Suprapubic skin (tissue), 4 donors: Measurements from ENCODE around the gene TMEM200B. TPM values are rescaled to one million over a fixed set of nuclear protein-coding genes. Genes with fewer than 3 reads are reported as not detected.
"Not testable (repeated sequence)": the region's sequence is repeated elsewhere in the genome, so short reads cannot be mapped to it uniquely, and the experiment has no call there.

Experiments
- DNase-seq, 2 donors: peaks; one replicate each; pipeline ENCODE4 v3.0.0-alpha.2; 2019; ENCODE audit warnings: low spot score in 2 of 2
- H3K27ac ChIP-seq: fragments of 200-600 bp; sonication (generic); one replicate; pipeline ENCODE4 v1.5.1; 2019
- H3K27me3 ChIP-seq: fragments of 200-600 bp; sonication (generic); one replicate; pipeline ENCODE4 v1.5.1; 2019
- H3K36me3 ChIP-seq: fragments of 200-600 bp; sonication (generic); one replicate; pipeline ENCODE4 v1.5.1; 2019
- H3K4me1 ChIP-seq: fragments of 200-600 bp; sonication (generic); one replicate; pipeline ENCODE4 v1.5.1; 2019
- H3K4me3 ChIP-seq: fragments of 200-600 bp; sonication (generic); one replicate; pipeline ENCODE4 v1.5.1; 2019; ENCODE audit warnings: mild to moderate bottlenecking
- H3K9me3 ChIP-seq: fragments of 200-600 bp; sonication (generic); one replicate; pipeline ENCODE4 v1.5.1; 2019
- CTCF ChIP-seq, 2 donors: fragments of 200-600 bp in 1 of 2; fragments of 450-650 bp in 1 of 2; sonication (generic) in 1 of 2; IDR thresholded peaks; one replicate each; pipeline ENCODE4 v1.5.1; 2016 to 2019; ENCODE audit warnings: antibody characterized with exemption in 2 of 2, mild to moderate bottlenecking in 1 of 2, moderate library complexity in 1 of 2
- EP300 ChIP-seq: sonication (generic); formaldehyde crosslinking; IDR thresholded peaks from one replicate; pipeline ENCODE4 v1.6.1; 2017; ENCODE audit warnings: antibody characterized with exemption
- POLR2A ChIP-seq, 2 donors: fragments of 450-650 bp; IDR thresholded peaks; one replicate each; pipeline ENCODE4 v1.6.1; 2017; ENCODE audit warnings: antibody characterized with exemption in 2 of 2, mild to moderate bottlenecking in 2 of 2, moderate library complexity in 2 of 2
- POLR2AphosphoS5 ChIP-seq, 3 donors: sonication (generic); formaldehyde crosslinking; IDR thresholded peaks; one replicate each; pipeline ENCODE4 v1.6.1; 2017; ENCODE audit warnings: antibody characterized with exemption in 3 of 3
- WGBS: methylation state at CpG from one replicate; pipeline ENCODE4 v1.1.5; 2018; 5-methylcytosine and 5-hydroxymethylcytosine counted together
- total RNA-seq, 4 donors: library from RNA; depleted of rRNA; stranded (reverse); fragments of >200 nt; gene quantifications; one replicate each; pipeline ENCODE4 v1.1.0, GENCODE V29; 2016

TMEM200B gene
- total RNA-seq, 4 donors from 2014 or later, result 2.5 to 5.7 (median 3.8) TPM

- no peak overlapping the region for H3K27ac ChIP-seq
- H3K9me3 ChIP-seq, result no peaks in the 10 kb centered on the region
- no peak for TF ChIP-seq EP300
- TF ChIP-seq POLR2AphosphoS5 (IDR thresholded peaks at IDR 0.05), result no peak
- no peak for TF ChIP-seq POLR2A (IDR thresholded peaks at IDR 0.05)
- TF ChIP-seq CTCF (IDR thresholded peaks at IDR 0.05), result no peak
- no peaks in the 10 kb centered on the region for H3K27me3 ChIP-seq
- no peak overlapping the region for H3K4me3 ChIP-seq
- peaks cover 83% of the 10 kb centered on the region for H3K36me3 ChIP-seq
- peaks cover 29% of the 10 kb centered on the region for H3K4me1 ChIP-seq
- DNase-seq, result no peak
- WGBS, result 85% methylated on average over 3 of the region's 3 CpGs
Measured at GRCh38 chr1:29159773-29160172, 36.1 kb upstream of the TMEM200B start.

- 86% methylated on average over 3 of the region's 3 CpGs for WGBS
- no peaks in the 10 kb centered on the region for H3K27me3 ChIP-seq
- no peaks in the 10 kb centered on the region for H3K9me3 ChIP-seq
- peaks cover 20% of the 10 kb centered on the region for H3K4me1 ChIP-seq
- peaks cover 90% of the 10 kb centered on the region for H3K36me3 ChIP-seq
- TF ChIP-seq POLR2A (IDR thresholded peaks at IDR 0.05), result no peak
- no peak for TF ChIP-seq CTCF (IDR thresholded peaks at IDR 0.05)
- TF ChIP-seq EP300, result no peak
- no peak for TF ChIP-seq POLR2AphosphoS5 (IDR thresholded peaks at IDR 0.05)
- no peak overlapping the region for H3K4me3 ChIP-seq
- no peak for DNase-seq
- no peak overlapping the region for H3K27ac ChIP-seq
Measured at GRCh38 chr1:29157269-29157601, 33.5 kb upstream of the TMEM200B start.

- H3K36me3 ChIP-seq, result peaks cover 92% of the 10 kb centered on the region
- H3K27ac ChIP-seq, result no peak overlapping the region
- TF ChIP-seq POLR2AphosphoS5 (IDR thresholded peaks at IDR 0.05) (no peak), EP300 (no peak), POLR2A (IDR thresholded peaks at IDR 0.05) (no peak), CTCF (IDR thresholded peaks at IDR 0.05) (no peak)
Measured at GRCh38 chr1:29156543-29157268, 33.0 kb upstream of the TMEM200B start.

GRCh38 chr1:29152046-29152805, 28.5 kb upstream of the TMEM200B start:
- Histone ChIP-seq H3K36me3 (peaks cover 100% of the 10 kb centered on the region), H3K27me3 (no peaks in the 10 kb centered on the region), H3K4me1 (peaks cover 10% of the 10 kb centered on the region), H3K27ac (no peak overlapping the region), H3K9me3 (no peaks in the 10 kb centered on the region), H3K4me3 (no peak overlapping the region)
- no peak for DNase-seq
- no peak for TF ChIP-seq EP300
- no peak for TF ChIP-seq POLR2AphosphoS5 (IDR thresholded peaks at IDR 0.05)
- 90% methylated on average over 8 of the region's 8 CpGs for WGBS

More at GRCh38 chr1:29156543-29157268, 33.0 kb upstream of the TMEM200B start:
- Histone ChIP-seq H3K27me3 (no peaks in the 10 kb centered on the region), H3K4me1 (peaks cover 15% of the 10 kb centered on the region), H3K4me3 (no peak overlapping the region), H3K9me3 (no peaks in the 10 kb centered on the region)
- 65% methylated on average over 10 of the region's 10 CpGs for WGBS
- DNase-seq, result no peak

- H3K4me1 ChIP-seq, H3K9me3 ChIP-seq, H3K27ac ChIP-seq, H3K4me3 ChIP-seq, H3K27me3 ChIP-seq, DNase-seq: not testable (repeated sequence)
- WGBS, result 96% methylated on average over 9 of the region's 9 CpGs
- H3K36me3 ChIP-seq, result peaks cover 98% of the 10 kb centered on the region
Measured at GRCh38 chr1:29150346-29150745, 26.6 kb upstream of the TMEM200B start.

GRCh38 chr1:29148656-29149491, 25.2 kb upstream of the TMEM200B start:
- Histone ChIP-seq H3K9me3 (no peaks in the 10 kb centered on the region), H3K4me3 (no peak overlapping the region), H3K27me3 (no peaks in the 10 kb centered on the region), H3K36me3 (peaks cover 89% of the 10 kb centered on the region), H3K4me1 (no peaks in the 10 kb centered on the region), H3K27ac (no peak overlapping the region)
- no peak for TF ChIP-seq POLR2A (IDR thresholded peaks at IDR 0.05)
- no peak for TF ChIP-seq EP300
- TF ChIP-seq POLR2AphosphoS5 (IDR thresholded peaks at IDR 0.05), result no peak
- TF ChIP-seq CTCF (IDR thresholded peaks at IDR 0.05), result no peak
- DNase-seq, result no peak
- 97% methylated on average over 35 of the region's 35 CpGs for WGBS
